GM18861 (cell line): Measurements from ENCODE around the gene KLHDC4.
"Not testable (repeated sequence)": the region's sequence is repeated elsewhere in the genome, so short reads cannot be mapped to it uniquely, and the experiment has no call there.

Source experiments
- ATAC-seq: cut with Tn5 transposase; IDR thresholded peaks from one replicate; pipeline ENCODE4 v1.9.1; 2021; ENCODE audit not compliant: unreplicated experiment

The KLHDC4 gene

GRCh38 chr16:87765776-87766484, at the start of gene KLHDC4:
TSS of gene KLHDC4 (minus strand) at chr16:87765986. CDS start at chr16:87765890, 96 bp downstream.
- ATAC-seq, result peak; percentile 74

DNA sequence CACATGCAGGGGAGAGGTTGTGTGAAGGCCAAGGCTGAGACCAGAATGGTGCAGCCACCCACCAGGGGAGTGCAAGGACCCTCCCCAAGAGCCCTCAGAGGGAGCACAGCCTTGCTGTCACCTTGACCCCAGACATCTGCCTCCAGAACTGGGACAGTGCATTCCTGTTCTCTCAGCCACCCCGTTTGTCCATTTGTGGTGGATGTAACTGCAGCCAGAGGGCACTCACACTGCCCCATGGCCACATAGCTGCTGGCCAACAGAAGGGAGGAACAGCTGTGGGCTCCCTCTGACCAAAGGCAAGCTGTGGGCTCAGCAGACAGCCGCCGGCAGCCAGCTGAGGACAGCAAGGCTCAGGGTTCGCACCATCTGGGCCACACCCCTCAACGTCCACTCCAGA, 49.8 kb upstream of the KLHDC4 start:
- ATAC-seq, result no peak

DNA sequence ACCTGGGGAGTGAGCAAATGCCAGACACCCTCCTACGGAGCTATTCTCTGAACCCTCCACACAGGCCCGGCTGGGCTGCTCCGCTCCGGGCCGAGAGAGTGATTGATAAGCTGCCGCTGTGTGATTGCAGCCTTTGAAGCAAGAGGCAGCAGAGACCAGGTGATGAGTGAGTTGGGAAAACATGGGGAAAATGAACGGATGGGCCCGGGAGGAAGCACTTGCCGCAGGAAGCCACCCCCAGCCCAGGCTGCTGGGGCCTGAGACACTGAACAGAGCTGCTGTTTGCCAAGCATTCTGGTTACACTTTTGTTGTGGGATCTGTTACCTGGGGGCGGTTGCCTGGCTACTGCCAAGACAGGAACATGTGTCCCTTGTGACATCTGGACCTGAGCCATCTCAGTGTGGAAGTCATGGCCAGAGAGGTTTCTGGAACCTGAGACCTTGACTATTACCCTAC, 46.4 kb upstream of the KLHDC4 start:
- ATAC-seq, result no peak

DNA sequence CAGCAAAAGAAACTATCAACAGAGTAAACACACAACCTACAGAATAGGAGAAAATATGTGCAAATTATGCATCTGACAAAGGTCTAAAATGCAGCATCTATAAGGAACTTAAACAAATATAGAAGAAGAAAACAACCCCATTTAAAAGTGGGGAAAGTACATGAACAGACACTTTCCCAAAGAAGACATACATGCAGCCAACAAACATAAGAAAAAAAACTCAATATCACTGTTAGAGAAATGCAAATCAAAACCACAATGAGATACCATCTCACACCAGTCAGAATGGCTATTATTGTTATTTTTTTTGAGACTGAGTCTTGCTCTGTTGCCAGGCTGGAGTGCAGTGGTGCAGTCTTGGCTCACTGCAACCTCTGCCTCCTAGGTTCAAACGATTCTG, 45.7 kb upstream of the KLHDC4 start:
- not testable (repeated sequence) for ATAC-seq

GRCh38 chr16:87809150-87809902, 43.5 kb upstream of the KLHDC4 start:
- ATAC-seq, result peak; percentile 42

- no peak for ATAC-seq
Observed at GRCh38 chr16:87808108-87808507, 42.3 kb upstream of the KLHDC4 start.

DNA sequence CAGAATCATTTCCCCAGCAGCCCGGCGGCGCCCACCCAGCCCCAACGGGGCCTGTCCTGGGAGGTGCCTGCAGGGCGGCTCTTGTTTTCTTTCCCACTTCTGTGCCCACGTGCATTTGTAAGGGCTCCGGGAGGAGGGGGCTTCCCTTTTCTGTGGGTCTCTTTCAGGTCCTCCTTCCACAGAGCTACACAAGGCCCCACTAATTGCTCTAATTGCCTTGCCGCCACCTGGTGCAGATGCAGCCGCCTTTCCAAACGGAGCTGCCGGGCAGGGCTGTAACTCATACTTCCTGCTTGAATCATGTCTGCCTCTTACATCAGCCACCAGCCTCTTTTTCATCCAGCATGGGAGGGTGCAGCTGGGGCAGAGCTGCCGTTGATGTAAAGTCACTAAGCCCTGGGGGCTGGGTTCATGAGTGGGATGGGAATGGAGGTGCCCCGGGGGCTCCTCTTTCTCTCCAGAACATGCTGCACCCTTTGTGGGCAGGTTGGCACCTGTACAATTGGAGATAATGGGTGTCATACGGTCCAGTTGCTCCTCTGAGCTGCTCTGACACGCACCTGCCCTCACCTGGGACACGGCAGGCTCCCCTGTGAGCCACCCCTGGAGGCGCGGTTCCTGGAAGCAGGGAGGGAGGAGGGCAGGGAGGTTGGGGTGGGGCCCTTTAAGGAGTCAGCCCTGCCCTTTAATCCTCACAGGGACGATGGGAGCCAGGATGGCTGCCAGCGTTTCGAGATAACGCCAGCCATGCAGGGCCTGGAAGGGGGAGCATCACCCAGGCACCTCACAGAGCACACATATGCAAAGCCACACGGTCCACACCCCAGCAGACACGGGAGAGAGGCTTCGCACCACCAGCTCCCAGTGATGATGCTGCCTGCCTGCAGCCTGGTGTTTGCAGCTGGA, 41.1 kb upstream of the KLHDC4 start:
- no peak for ATAC-seq

DNA sequence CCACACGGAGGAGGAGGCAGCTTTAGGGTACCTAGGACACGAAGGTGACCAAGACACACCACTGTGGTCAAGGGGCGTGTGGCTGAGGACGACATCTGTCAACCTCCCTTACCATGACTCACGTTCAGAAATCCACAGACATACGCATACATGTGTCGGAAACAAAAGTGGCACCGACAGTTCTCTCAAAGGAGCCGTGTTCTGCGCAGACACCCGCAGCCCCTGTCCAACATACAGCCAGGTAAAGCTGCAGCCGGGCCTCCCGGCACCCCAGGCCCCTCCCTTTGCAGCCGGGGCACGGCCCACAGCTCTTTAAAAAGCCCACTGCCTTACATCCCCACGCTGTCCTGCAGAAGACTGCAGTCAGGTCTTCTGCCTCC, 40.5 kb upstream of the KLHDC4 start:
- ATAC-seq, result no peak

DNA sequence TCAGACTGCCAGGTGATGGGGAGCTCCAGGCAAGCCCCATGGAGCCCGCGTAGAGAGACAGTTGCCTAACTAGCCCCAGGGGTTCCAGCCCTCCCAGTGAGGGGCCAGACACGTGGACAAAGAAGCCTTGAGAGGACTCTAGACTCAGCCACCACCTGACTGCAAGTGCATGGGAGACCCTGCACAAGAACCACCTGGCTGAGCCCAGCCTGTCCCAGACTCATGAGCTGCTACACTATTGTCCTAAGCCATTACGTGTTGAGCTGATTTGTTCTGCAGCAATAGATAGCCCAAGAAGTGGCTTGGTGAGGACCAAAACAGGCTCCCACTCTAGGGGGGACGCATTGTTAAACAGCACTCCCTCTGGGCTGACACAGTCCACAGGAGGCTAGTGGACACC, 37.6 kb upstream of the KLHDC4 start:
- no peak for ATAC-seq

DNA sequence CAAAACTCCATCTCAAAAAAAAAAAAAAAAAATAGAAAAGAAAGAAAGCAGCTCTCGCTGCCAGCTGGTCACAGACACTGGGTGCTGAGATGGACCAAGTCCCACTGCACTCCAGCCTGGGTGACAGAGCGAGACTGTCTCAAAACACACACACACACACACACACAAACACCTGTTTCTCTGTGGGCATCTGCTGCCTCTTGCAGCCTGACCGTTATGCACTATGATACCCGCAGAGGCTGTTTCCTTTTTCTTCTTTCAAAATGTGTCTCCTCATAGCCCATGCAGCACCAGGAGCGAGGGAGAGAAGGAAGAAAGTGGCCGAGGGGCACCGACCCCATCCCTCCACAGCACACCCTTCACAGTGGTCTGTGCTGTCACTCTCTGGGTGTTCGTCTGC, 36.9 kb upstream of the KLHDC4 start:
- ATAC-seq, result no peak

- no peak for ATAC-seq
Observed at GRCh38 chr16:87801679-87802259, 36.0 kb upstream of the KLHDC4 start.

DNA sequence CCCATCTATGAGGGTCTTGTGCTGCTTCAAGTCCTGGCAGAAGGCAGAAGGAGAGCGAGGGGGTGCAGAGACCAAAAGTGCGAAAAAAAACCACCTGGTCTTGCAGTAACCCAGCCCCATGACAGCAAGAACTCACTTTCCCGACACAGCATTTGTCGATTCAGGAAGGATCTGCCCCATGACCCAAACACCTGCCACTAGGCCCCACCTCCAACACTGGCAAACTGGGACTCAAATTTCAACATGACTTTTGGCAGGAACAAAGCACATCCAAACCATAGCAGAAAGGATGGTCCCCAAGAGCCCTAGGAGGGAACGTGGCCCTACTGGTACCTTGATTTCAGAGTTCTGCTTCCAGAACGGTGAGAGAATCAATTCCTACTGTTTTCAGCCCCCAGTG, 34.7 kb upstream of the KLHDC4 start:
- ATAC-seq, result no peak

GRCh38 chr16:87795336-87795735, 29.6 kb upstream of the KLHDC4 start:
- ATAC-seq, result no peak

DNA sequence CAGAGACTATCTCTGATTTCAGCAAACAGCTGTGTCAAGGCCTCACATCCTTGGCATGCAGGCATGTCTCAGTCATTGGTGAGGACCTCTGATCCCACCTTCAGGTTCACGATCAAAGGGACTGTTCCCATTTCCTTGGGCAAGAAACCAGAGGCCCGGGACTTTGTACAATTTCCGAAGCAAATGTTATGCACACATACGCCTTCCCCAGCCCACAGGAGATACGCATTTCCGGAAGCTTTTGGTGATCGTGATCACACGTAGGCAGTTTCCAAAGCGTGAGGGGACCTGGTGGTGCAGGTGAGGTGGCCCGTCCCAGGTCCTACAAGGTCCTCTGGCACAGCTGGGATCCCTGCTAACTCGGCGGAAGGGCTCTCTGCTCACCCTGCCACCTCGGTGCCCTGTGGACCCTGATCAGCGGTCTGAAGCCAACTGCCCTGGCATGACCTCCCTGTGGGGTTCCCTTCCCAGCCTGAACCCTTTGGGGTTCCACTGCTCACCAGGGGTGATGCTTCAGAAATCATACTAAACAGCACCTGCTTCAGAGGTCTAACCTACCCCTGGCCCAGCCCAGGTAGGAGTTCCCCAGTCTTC, 28.8 kb upstream of the KLHDC4 start:
- ATAC-seq, result no peak

- ATAC-seq, result no peak
Observed at GRCh38 chr16:87792205-87792565, 26.4 kb upstream of the KLHDC4 start.

DNA sequence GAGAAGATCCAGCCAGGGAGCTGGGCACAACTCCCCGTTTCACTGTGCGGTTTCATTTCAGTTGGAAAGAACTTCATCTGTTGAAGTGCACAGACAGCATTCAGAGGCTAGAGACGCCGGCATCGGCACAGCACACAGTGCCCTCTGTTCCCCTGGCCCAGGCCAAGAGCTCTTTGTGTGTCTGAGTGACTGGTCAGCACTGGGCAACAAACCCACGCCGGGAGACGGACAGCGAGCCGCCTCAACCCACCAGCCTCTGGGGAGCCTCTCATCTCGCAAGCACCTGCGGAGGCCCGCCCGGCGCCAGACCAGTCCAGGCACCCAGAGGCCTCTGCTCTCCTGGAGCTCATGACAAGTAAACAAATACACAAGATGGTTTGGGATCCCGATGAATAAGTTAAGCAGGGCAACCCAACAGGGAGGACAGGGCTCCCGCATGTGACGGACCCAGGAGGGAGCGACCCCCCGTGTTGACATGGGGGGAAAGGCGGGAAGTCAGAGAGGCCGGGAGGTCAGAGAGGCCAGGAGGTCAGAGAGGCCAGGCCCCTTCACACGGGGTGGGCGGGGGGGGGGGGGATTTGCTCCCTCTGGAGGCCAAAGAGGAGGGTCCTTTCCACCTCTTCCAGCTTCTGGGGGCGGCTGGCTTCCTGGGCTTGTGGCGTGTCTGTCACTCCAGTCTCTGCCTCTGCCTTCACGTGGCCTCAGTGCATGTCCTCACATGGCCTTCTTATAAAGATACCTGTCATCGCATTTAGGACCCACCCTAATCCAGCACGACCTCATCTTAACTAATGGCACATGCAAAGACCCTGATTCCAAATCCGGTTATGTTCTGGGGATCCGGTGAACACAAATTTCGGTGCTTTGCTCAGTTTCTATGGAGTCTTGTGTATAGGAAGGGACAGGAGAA, 25.8 kb upstream of the KLHDC4 start:
- no peak for ATAC-seq

- no peak for ATAC-seq
Observed at GRCh38 chr16:87790292-87791100, 24.7 kb upstream of the KLHDC4 start.

- ATAC-seq, result no peak
Observed at GRCh38 chr16:87789437-87790291, 23.9 kb upstream of the KLHDC4 start.
